ENCODE data around the gene TMC5.
A peak's percentile ranks its signal among the peaks of the same experiment; 100 is the strongest.

DNA sequence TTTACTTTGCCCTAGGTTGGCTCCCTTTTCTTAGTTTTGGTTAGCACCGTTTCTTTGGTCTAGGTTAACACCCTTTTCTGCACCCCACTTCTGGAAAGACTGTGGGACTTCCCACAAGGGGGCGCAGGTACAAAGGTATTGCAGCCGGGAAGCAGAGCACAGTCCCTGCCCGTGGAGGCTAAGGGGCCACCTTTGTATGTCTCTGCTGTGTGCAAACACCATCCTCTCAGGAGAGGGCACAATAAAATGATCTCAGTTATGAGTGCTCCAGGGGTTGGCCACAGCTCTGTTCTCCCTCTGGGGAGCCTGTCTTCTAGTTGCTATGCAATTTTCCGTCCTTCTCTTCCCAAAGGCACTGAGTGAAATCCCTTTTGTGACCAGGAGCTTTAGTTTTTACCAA is 28.4 kb upstream of the TMC5 start:
- TF ChIP-seq, protein P1, sequence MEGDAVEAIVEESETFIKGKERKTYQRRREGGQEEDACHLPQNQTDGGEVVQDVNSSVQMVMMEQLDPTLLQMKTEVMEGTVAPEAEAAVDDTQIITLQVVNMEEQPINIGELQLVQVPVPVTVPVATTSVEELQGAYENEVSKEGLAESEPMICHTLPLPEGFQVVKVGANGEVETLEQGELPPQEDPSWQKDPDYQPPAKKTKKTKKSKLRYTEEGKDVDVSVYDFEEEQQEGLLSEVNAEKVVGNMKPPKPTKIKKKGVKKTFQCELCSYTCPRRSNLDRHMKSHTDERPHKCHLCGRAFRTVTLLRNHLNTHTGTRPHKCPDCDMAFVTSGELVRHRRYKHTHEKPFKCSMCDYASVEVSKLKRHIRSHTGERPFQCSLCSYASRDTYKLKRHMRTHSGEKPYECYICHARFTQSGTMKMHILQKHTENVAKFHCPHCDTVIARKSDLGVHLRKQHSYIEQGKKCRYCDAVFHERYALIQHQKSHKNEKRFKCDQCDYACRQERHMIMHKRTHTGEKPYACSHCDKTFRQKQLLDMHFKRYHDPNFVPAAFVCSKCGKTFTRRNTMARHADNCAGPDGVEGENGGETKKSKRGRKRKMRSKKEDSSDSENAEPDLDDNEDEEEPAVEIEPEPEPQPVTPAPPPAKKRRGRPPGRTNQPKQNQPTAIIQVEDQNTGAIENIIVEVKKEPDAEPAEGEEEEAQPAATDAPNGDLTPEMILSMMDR (IDR thresholded peaks at IDR 0.05): peak; percentile 72
- TF ChIP-seq EZH2 (IDR thresholded peaks at IDR 0.05): no peak
- no peak for TF ChIP-seq EZH2phosphoT487 (IDR thresholded peaks at IDR 0.05)

Measured in neural progenitor cell (in vitro differentiated cells).